HG03575 (cell line): ENCODE results near the gene EEF1A2.

Source experiments
- ATAC-seq: cut with Tn5 transposase; IDR thresholded peaks from one replicate; pipeline ENCODE4 v1.9.1; 2021; ENCODE audit not compliant: unreplicated experiment, insufficient number of reproducible peaks, low FRiP score; ENCODE audit errors: extremely low read depth

Gene EEF1A2

GRCh38 chr20:63477061-63477616, 21.7 kb downstream of the EEF1A2 start:
- ATAC-seq, result no peak

- no peak for ATAC-seq
Measured at GRCh38 chr20:63475209-63475608, 23.7 kb downstream of the EEF1A2 start.

GRCh38 chr20:63473555-63474449, 25.1 kb downstream of the EEF1A2 start:
- ATAC-seq, result no peak

GRCh38 chr20:63472862-63473390, 26.0 kb downstream of the EEF1A2 start:
- no peak for ATAC-seq

- no peak for ATAC-seq
Measured at GRCh38 chr20:63471981-63472831, 26.7 kb downstream of the EEF1A2 start, which contains the start of gene KCNQ2. KCNQ2 (minus strand) TSS chr20:63472655; CDS start chr20:63472463, 192 bp downstream.

- no peak for ATAC-seq
Measured at GRCh38 chr20:63471717-63471980, 27.2 kb downstream of the EEF1A2 start.

- no peak for ATAC-seq
Measured at GRCh38 chr20:63471002-63471716, 27.7 kb downstream of the EEF1A2 start.

GRCh38 chr20:63470410-63470809, 28.5 kb downstream of the EEF1A2 start:
- ATAC-seq, result no peak

- ATAC-seq, result no peak
Measured at GRCh38 chr20:63469713-63470101, 29.2 kb downstream of the EEF1A2 start.

- ATAC-seq, result no peak
Measured at GRCh38 chr20:63469019-63469712, 29.7 kb downstream of the EEF1A2 start.

GRCh38 chr20:63468421-63468820, 30.5 kb downstream of the EEF1A2 start:
- ATAC-seq, result no peak

GRCh38 chr20:63467294-63468083, 31.4 kb downstream of the EEF1A2 start:
- ATAC-seq, result no peak

- no peak for ATAC-seq
Measured at GRCh38 chr20:63466861-63467260, 32.0 kb downstream of the EEF1A2 start.

- ATAC-seq, result no peak
Measured at GRCh38 chr20:63466250-63466825, 32.5 kb downstream of the EEF1A2 start.

- no peak for ATAC-seq
Measured at GRCh38 chr20:63465380-63466249, 33.3 kb downstream of the EEF1A2 start.

GRCh38 chr20:63464289-63464635, 34.6 kb downstream of the EEF1A2 start:
- no peak for ATAC-seq
